Panc1 (cell line): Measurements from ENCODE around the gene ZBTB47.

ENCODE experiments used
- CTCF ChIP-seq: fragments of 450-650 bp; IDR thresholded peaks from 2 replicates; pipeline ENCODE4 v1.5.1; 2017; ENCODE audit warnings: mild to moderate bottlenecking
- POLR2AphosphoS5 ChIP-seq: IDR thresholded peaks from 2 replicates; pipeline ENCODE4 v1.6.1; 2012; ENCODE audit warnings: mild to moderate bottlenecking, low read depth, low read length, moderate library complexity
- REST ChIP-seq, 2 experiments: IDR thresholded peaks; 2 replicates each; pipeline ENCODE4 v1.6.1; 2011 to 2012; ENCODE audit warnings: low read depth in 2 of 2, control low read depth in 1 of 2, low read length in 1 of 2, mild to moderate bottlenecking in 1 of 2, moderate library complexity in 1 of 2; ENCODE audit not compliant: insufficient read depth in 1 of 2

- TF ChIP-seq CTCF (no peak), POLR2AphosphoS5 (no peak), REST (IDR thresholded peaks at IDR 0.05; ENCODE audit: insufficient read depth in 1 of 2, low read depth in 2 of 2, low read length in 1 of 2) (no peak)
Measured at GRCh38 chr3:42698216-42698910, 44.9 kb downstream of the ZBTB47 start.
